ENCODE results near the gene ITGA4.

ITGA4 gene

GRCh38 chr2:181517685-181518301 lies 60.6 kb downstream of the ITGA4 start:
- DNase-seq = no peak

GRCh38 chr2:181520253-181520652 lies 63.1 kb downstream of the ITGA4 start:
- no peak for DNase-seq

- DNase-seq = no peak
Observed at GRCh38 chr2:181523756-181524155, 66.6 kb downstream of the ITGA4 start.

- DNase-seq = no peak
Observed at GRCh38 chr2:181526014-181526413, 68.8 kb downstream of the ITGA4 start.

GRCh38 chr2:181527058-181527457 lies 69.9 kb downstream of the ITGA4 start:
- no peak for DNase-seq

- DNase-seq = no peak
Observed at GRCh38 chr2:181528441-181528840, 71.3 kb downstream of the ITGA4 start.

- no peak for DNase-seq
Observed at GRCh38 chr2:181536730-181537129, 79.5 kb downstream of the ITGA4 start.

- peak; percentile 9 for DNase-seq
Observed at GRCh38 chr2:181540421-181540820, 83.2 kb downstream of the ITGA4 start.

GRCh38 chr2:181542170-181542569 lies 85.0 kb downstream of the ITGA4 start:
- DNase-seq = no peak

GRCh38 chr2:181546086-181546485 lies 88.9 kb downstream of the ITGA4 start:
- no peak for DNase-seq

- DNase-seq = no peak
Observed at GRCh38 chr2:181552808-181553207, 95.6 kb downstream of the ITGA4 start.

GRCh38 chr2:181553244-181553643 lies 96.1 kb downstream of the ITGA4 start:
- no peak for DNase-seq

GRCh38 chr2:181554061-181554830 lies 97.1 kb downstream of the ITGA4 start:
- no peak for DNase-seq

GRCh38 chr2:181558371-181558770 lies 101.2 kb downstream of the ITGA4 start:
- no peak for DNase-seq

- DNase-seq = no peak
Observed at GRCh38 chr2:181563101-181563692, 106.0 kb downstream of the ITGA4 start.

GRCh38 chr2:181566334-181567032 lies 109.3 kb downstream of the ITGA4 start:
- DNase-seq = no peak

- no peak for DNase-seq
Observed at GRCh38 chr2:181570059-181570458, 112.9 kb downstream of the ITGA4 start.

GRCh38 chr2:181570833-181571661 lies 113.9 kb downstream of the ITGA4 start:
- no peak for DNase-seq

- DNase-seq = peak; percentile 26
Observed at GRCh38 chr2:181573140-181573736, 116.1 kb downstream of the ITGA4 start.

- no peak for DNase-seq
Observed at GRCh38 chr2:181574321-181574720, 117.1 kb downstream of the ITGA4 start.

GRCh38 chr2:181575024-181575649 lies 118.0 kb downstream of the ITGA4 start:
- DNase-seq = no peak

GRCh38 chr2:181575650-181576025 lies 118.5 kb downstream of the ITGA4 start:
- DNase-seq = no peak
